HUES48 (cell line): Measurements from ENCODE around the gene MVB12B.

Experiments used
- H3K27ac ChIP-seq: one replicate; pipeline ENCODE4 v1.7.0; 2013; ENCODE audit warnings: low read depth, low read length, inconsistent platforms
- H3K27me3 ChIP-seq: 2 replicates; pipeline ENCODE4 v1.6.1; 2013; ENCODE audit warnings: mild to moderate bottlenecking, low read length; ENCODE audit not compliant: control insufficient read depth, insufficient read depth
- H3K36me3 ChIP-seq: 2 replicates; pipeline ENCODE4 v1.6.1; 2013; ENCODE audit warnings: low read length; ENCODE audit not compliant: control insufficient read depth, insufficient read depth
- H3K4me1 ChIP-seq: 2 replicates; pipeline ENCODE4 v1.6.1; 2013; ENCODE audit warnings: mild to moderate bottlenecking, low read length; ENCODE audit not compliant: control insufficient read depth, insufficient read depth
- H3K4me3 ChIP-seq: 2 replicates; pipeline ENCODE4 v1.5.1; 2013; ENCODE audit warnings: mild to moderate bottlenecking, low read depth, low read length
- H3K9ac ChIP-seq: 2 replicates; pipeline ENCODE4 v1.6.1; 2013; ENCODE audit warnings: mild to moderate bottlenecking, low read depth, low read length, moderate library complexity
- H3K9me3 ChIP-seq: 2 replicates; pipeline ENCODE4 v1.6.1; 2013; ENCODE audit warnings: low read length; ENCODE audit not compliant: control insufficient read depth, insufficient read depth

The MVB12B gene

GRCh38 chr9:126478216-126478981, 151.8 kb downstream of the MVB12B start:
- Histone ChIP-seq H3K27ac (no peak overlapping the region), H3K4me1 (0 out of 2 replicates have a peak, but pooled peaks cover 8% of the 10 kb centered on the region), H3K9me3 (no peaks in the 10 kb centered on the region), H3K36me3 (no peaks in the 10 kb centered on the region), H3K9ac (no peak overlapping the region), H3K4me3 (no peak overlapping the region), H3K27me3 (no peaks in the 10 kb centered on the region)

- no peaks in the 10 kb centered on the region for H3K27me3 ChIP-seq
- 0 out of 2 replicates have a peak, but pooled peaks cover 5% of the 10 kb centered on the region for H3K4me1 ChIP-seq
- no peak overlapping the region for H3K4me3 ChIP-seq
- no peaks in the 10 kb centered on the region for H3K9me3 ChIP-seq
- no peaks in the 10 kb centered on the region for H3K36me3 ChIP-seq
- H3K27ac ChIP-seq = no peak overlapping the region
- H3K9ac ChIP-seq = no peak overlapping the region
These were observed 152.9 kb downstream of the MVB12B start for GRCh38 chr9:126479515-126479914.

GRCh38 chr9:126480813-126481212, 154.2 kb downstream of the MVB12B start:
- no peak overlapping the region for H3K9ac ChIP-seq
- no peaks in the 10 kb centered on the region for H3K27me3 ChIP-seq
- H3K4me1 ChIP-seq = 0 out of 2 replicates have a peak, but pooled peaks cover 5% of the 10 kb centered on the region
- no peaks in the 10 kb centered on the region for H3K9me3 ChIP-seq
- H3K4me3 ChIP-seq = no peak overlapping the region
- H3K36me3 ChIP-seq = no peaks in the 10 kb centered on the region
- no peak overlapping the region for H3K27ac ChIP-seq

- Histone ChIP-seq H3K4me1 (0 out of 2 replicates have a peak, but pooled peaks cover 5% of the 10 kb centered on the region), H3K27me3 (no peaks in the 10 kb centered on the region), H3K4me3 (no peak overlapping the region), H3K9me3 (no peaks in the 10 kb centered on the region), H3K36me3 (no peaks in the 10 kb centered on the region), H3K9ac (no peak overlapping the region), H3K27ac (no peak overlapping the region)
These were observed 155.2 kb downstream of the MVB12B start for GRCh38 chr9:126481862-126482261.

GRCh38 chr9:126482361-126483044, 155.9 kb downstream of the MVB12B start:
- H3K27me3 ChIP-seq = no peaks in the 10 kb centered on the region
- H3K27ac ChIP-seq = no peak overlapping the region
- H3K9ac ChIP-seq = no peak overlapping the region
- 0 out of 2 replicates have a peak, but pooled peaks cover 5% of the 10 kb centered on the region for H3K4me1 ChIP-seq
- no peaks in the 10 kb centered on the region for H3K36me3 ChIP-seq
- no peaks in the 10 kb centered on the region for H3K9me3 ChIP-seq
- H3K4me3 ChIP-seq = peak overlapping the region; percentile 51

- Histone ChIP-seq H3K27me3 (no peaks in the 10 kb centered on the region), H3K36me3 (no peaks in the 10 kb centered on the region), H3K9me3 (no peaks in the 10 kb centered on the region), H3K4me3 (no peak overlapping the region), H3K27ac (no peak overlapping the region), H3K9ac (no peak overlapping the region), H3K4me1 (0 out of 2 replicates have a peak, but pooled peaks cover 5% of the 10 kb centered on the region)
These were observed 156.9 kb downstream of the MVB12B start for GRCh38 chr9:126483468-126484073.

- Histone ChIP-seq H3K4me1 (peaks cover 9% of the 10 kb centered on the region), H3K36me3 (no peaks in the 10 kb centered on the region), H3K9me3 (no peaks in the 10 kb centered on the region), H3K27me3 (no peaks in the 10 kb centered on the region), H3K4me3 (no peak overlapping the region), H3K9ac (no peak overlapping the region), H3K27ac (no peak overlapping the region)
These were observed 159.0 kb downstream of the MVB12B start for GRCh38 chr9:126485662-126486061.

- H3K27ac ChIP-seq = no peak overlapping the region
- no peak overlapping the region for H3K4me3 ChIP-seq
These were observed 159.6 kb downstream of the MVB12B start for GRCh38 chr9:126486276-126486675.

GRCh38 chr9:126487856-126488255, 161.2 kb downstream of the MVB12B start:
- no peaks in the 10 kb centered on the region for H3K36me3 ChIP-seq
- peaks cover 11% of the 10 kb centered on the region for H3K4me1 ChIP-seq
- no peak overlapping the region for H3K4me3 ChIP-seq
- H3K9ac ChIP-seq = no peak overlapping the region
- no peaks in the 10 kb centered on the region for H3K9me3 ChIP-seq
- no peaks in the 10 kb centered on the region for H3K27me3 ChIP-seq
- no peak overlapping the region for H3K27ac ChIP-seq

More at GRCh38 chr9:126486276-126486675, 159.6 kb downstream of the MVB12B start:
- Histone ChIP-seq H3K36me3 (no peaks in the 10 kb centered on the region), H3K9ac (no peak overlapping the region), H3K27me3 (no peaks in the 10 kb centered on the region), H3K9me3 (no peaks in the 10 kb centered on the region), H3K4me1 (peaks cover 14% of the 10 kb centered on the region)

GRCh38 chr9:126488310-126488709, 161.7 kb downstream of the MVB12B start:
- H3K4me3 ChIP-seq = no peak overlapping the region
- H3K27me3 ChIP-seq = no peaks in the 10 kb centered on the region
- H3K4me1 ChIP-seq = peaks cover 9% of the 10 kb centered on the region
- H3K27ac ChIP-seq = no peak overlapping the region
- no peak overlapping the region for H3K9ac ChIP-seq
- H3K9me3 ChIP-seq = no peaks in the 10 kb centered on the region
- H3K36me3 ChIP-seq = no peaks in the 10 kb centered on the region
